HepG2 (cell line): Measurements from ENCODE around the gene VSNL1. TPM values are rescaled to one million over a fixed set of nuclear protein-coding genes. Genes with fewer than 3 reads are reported as not detected.

Source experiments
- AHR ChIP-seq: IDR thresholded peaks from 2 replicates; pipeline ENCODE4 v1.6.1; 2018; ENCODE audit warnings: missing genetic modification reagents, missing compliant biosample characterization
- CBFB ChIP-seq: sonication (generic); formaldehyde crosslinking; IDR thresholded peaks from 2 replicates; pipeline ENCODE4 v1.4.0; 2020; ENCODE audit warnings: missing genetic modification reagents
- FOXA3 ChIP-seq: IDR thresholded peaks from 2 replicates; pipeline ENCODE4 v1.6.1; 2016; ENCODE audit warnings: missing genetic modification reagents, missing compliant biosample characterization
- FOXK1 ChIP-seq: sonication (generic); formaldehyde crosslinking; IDR thresholded peaks from 2 replicates; pipeline ENCODE4 v1.4.0; 2020; ENCODE audit warnings: low read depth, missing genetic modification reagents, borderline replicate concordance
- HMGA1 ChIP-seq: sonication (generic); formaldehyde crosslinking; conservative IDR thresholded peaks from 2 replicates; pipeline ENCODE4 v1.4.0; 2020; ENCODE audit warnings: missing genetic modification reagents
- JDP2 ChIP-seq: sonication (generic); formaldehyde crosslinking; IDR thresholded peaks from 2 replicates; pipeline ENCODE4 v1.8.1; 2022; ENCODE audit warnings: missing genetic modification reagents, borderline replicate concordance
- KDM2A ChIP-seq: sonication (generic); formaldehyde crosslinking; IDR thresholded peaks from 2 replicates; pipeline ENCODE4 v1.4.0; 2020; ENCODE audit warnings: low read depth, missing genetic modification reagents, borderline replicate concordance
- KDM5B ChIP-seq: sonication (generic); formaldehyde crosslinking; IDR thresholded peaks from 2 replicates; pipeline ENCODE4 v1.4.0; 2020; ENCODE audit warnings: missing genetic modification reagents, mild to moderate bottlenecking, borderline replicate concordance
- LCORL ChIP-seq, 2 experiments: fragments of 450-650 bp in 1 of 2; sonication (generic) in 1 of 2; formaldehyde crosslinking in 1 of 2; IDR thresholded peaks; 2 replicates each; pipeline versions ENCODE4 v1.5.0 to v1.6.1; 2017 to 2020; ENCODE audit warnings: antibody characterized with exemption in 1 of 2, missing genetic modification reagents in 1 of 2
- MLLT10 ChIP-seq: sonication (generic); formaldehyde crosslinking; IDR thresholded peaks from 2 replicates; pipeline ENCODE4 v1.4.0; 2020; ENCODE audit warnings: missing genetic modification reagents
- PAX8 ChIP-seq: sonication (generic); formaldehyde crosslinking; IDR thresholded peaks from 2 replicates; pipeline ENCODE4 v1.8.0; 2022; ENCODE audit warnings: mild to moderate bottlenecking, missing genetic modification reagents, borderline replicate concordance
- RBFOX2 ChIP-seq: fragments of 200-400 bp; formaldehyde crosslinking; IDR thresholded peaks from 2 replicates; pipeline ENCODE4 v1.6.1; 2017; ENCODE audit warnings: low read depth, mild to moderate bottlenecking, low read length
- RNF2 ChIP-seq: fragments of 450-650 bp; conservative IDR thresholded peaks from 2 replicates; pipeline ENCODE4 v1.6.1; 2016; ENCODE audit warnings: low read depth
- SIN3A ChIP-seq: IDR thresholded peaks from 2 replicates; pipeline ENCODE4 v1.6.1; 2011; ENCODE audit warnings: low read depth, mild to moderate bottlenecking, control low read depth, low read length, borderline replicate concordance
- SP140L ChIP-seq: sonication (generic); formaldehyde crosslinking; IDR thresholded peaks from 2 replicates; pipeline ENCODE4 v1.4.0; 2020; ENCODE audit warnings: missing genetic modification reagents, borderline replicate concordance
- ZNF205 ChIP-seq: IDR thresholded peaks from 2 replicates; pipeline ENCODE4 v1.6.1; 2018; ENCODE audit warnings: missing biosample characterization, missing genetic modification reagents
- ZNF530 ChIP-seq: sonication (generic); formaldehyde crosslinking; IDR thresholded peaks from 2 replicates; pipeline ENCODE4 v1.5.0; 2020; ENCODE audit warnings: low read depth, mild to moderate bottlenecking, missing genetic modification reagents
- ZNF605 ChIP-seq: sonication (generic); formaldehyde crosslinking; IDR thresholded peaks from 2 replicates; pipeline ENCODE4 v1.8.0; 2022; ENCODE audit warnings: mild to moderate bottlenecking, missing genetic modification reagents
- polyA plus RNA-seq, 8 experiments: library from polyadenylated mRNA; depleted of rRNA in 3 of 8; stranded (reverse) in 7 of 8; unstranded in 1 of 8; fragments of >200 nt; fragmentation: Illumina TruSeq in 4 of 8; extraction: Trizol in 4 of 8; gene quantifications; 2 replicates each; pipeline versions ENCODE4 v1.2.1 to v1.2.3, GENCODE V29; 2011 to 2016; ENCODE audit warnings: low read depth in 4 of 8, missing spikeins in 1 of 8, mixed read lengths in 1 of 8; ENCODE audit not compliant: insufficient read depth in 1 of 8
- total RNA-seq, 5 experiments: library from RNA; depleted of rRNA; stranded (reverse); fragments of >200 nt; fragmentation: Illumina TruSeq; extraction: Trizol; gene quantifications; 2 replicates each; pipeline ENCODE4 v1.2.3, GENCODE V29; 2016; ENCODE audit warnings: low read depth in 1 of 5
- TF ChIP-seq, protein P1 (sequence below): sonication (generic); formaldehyde crosslinking; IDR thresholded peaks from 2 replicates; pipeline ENCODE4 v1.5.1; 2020; ENCODE audit warnings: mild to moderate bottlenecking, missing genetic modification reagents, borderline replicate concordance
- TF ChIP-seq, protein P2 (sequence below): sonication (generic); formaldehyde crosslinking; IDR thresholded peaks from 2 replicates; pipeline ENCODE4 v1.5.1; 2020; ENCODE audit warnings: missing genetic modification reagents, mild to moderate bottlenecking, borderline replicate concordance
- TF ChIP-seq, protein P3 (sequence below): sonication (generic); formaldehyde crosslinking; IDR thresholded peaks from 2 replicates; pipeline ENCODE4 v1.5.0; 2020; ENCODE audit warnings: mild to moderate bottlenecking, low read depth, missing genetic modification reagents, borderline replicate concordance
- TF ChIP-seq, protein P4 (sequence below): sonication (generic); formaldehyde crosslinking; IDR thresholded peaks from 2 replicates; pipeline ENCODE4 v1.4.0; 2020; ENCODE audit warnings: missing genetic modification reagents; ENCODE audit errors: not compliant biosample characterization

The VSNL1 gene
- total and polyA plus RNA-seq, 2 of the 13 experiments (the other 11 are each of a cell fraction or from before 2014, with no cell fraction given): 63.2 to 95.9 TPM

DNA sequence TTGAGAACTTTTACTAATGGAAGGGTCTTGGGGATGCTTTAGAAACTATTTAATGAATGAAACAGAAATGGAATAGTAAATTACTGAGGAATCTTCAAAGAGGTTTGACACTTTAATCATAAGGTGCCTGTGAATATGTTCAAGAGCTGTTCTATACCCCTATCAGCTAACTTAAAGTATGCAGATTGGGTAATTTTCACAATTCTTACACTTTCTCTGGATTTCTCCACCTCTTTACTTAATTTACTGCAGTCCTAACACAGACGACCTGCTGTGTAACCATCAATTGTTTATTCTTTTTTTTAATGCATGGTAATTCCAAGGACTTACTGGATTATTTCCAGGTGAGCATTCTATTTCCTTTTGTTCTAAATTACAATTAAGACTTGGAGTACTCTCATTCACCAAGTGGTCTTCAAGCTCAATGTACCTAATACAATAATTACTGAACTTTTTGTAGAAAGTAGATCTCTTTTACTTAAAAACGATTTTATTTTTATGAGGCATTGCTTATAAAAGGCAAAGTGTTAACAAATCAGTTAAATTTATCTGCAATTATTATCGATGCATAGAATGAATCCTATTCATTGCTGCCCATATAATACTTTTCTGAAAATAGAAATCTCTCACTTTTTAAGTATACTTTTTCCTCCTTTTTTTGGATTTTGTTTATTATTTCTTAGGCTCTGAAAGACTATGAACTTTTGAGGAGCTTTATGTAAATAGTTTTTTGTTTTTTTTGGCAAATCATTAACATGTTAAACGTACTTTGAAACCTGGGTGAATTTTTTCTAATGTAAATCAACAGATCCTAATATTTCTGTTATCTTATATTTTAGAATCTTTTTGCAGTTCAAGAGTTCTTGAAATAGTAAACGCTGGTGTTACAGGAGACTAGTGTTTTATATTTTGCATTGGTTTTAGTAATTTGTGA is 5.5 kb downstream of the VSNL1 start (continued):
- TF ChIP-seq LCORL (IDR thresholded peaks at IDR 0.05) (peak; percentile 83), LCORL (CRISPR knock-in tag; IDR thresholded peaks at IDR 0.05) (0 out of 2 replicates have a peak, but pooled peaks have one; percentile 27), ZNF205 (CRISPR knock-in tag) (no peak), HMGA1 (CRISPR knock-in tag) (no peak), JDP2 (CRISPR knock-in tag) (no peak), AHR (CRISPR knock-in tag) (no peak), RNF2 (no peak), ZNF605 (CRISPR knock-in tag) (no peak), FOXA3 (CRISPR knock-in tag) (peak; percentile 69), FOXK1 (CRISPR knock-in tag) (no peak), ZNF530 (CRISPR knock-in tag) (no peak), KDM2A (CRISPR knock-in tag) (no peak), SIN3A (no peak), KDM5B (no peak), SP140L (CRISPR knock-in tag) (no peak), MLLT10 (CRISPR knock-in tag) (no peak), CBFB (no peak), PAX8 (no peak), RBFOX2 (peak; percentile 42; the same call in 1 of the 2 replicates)
- TF ChIP-seq, protein P1, sequence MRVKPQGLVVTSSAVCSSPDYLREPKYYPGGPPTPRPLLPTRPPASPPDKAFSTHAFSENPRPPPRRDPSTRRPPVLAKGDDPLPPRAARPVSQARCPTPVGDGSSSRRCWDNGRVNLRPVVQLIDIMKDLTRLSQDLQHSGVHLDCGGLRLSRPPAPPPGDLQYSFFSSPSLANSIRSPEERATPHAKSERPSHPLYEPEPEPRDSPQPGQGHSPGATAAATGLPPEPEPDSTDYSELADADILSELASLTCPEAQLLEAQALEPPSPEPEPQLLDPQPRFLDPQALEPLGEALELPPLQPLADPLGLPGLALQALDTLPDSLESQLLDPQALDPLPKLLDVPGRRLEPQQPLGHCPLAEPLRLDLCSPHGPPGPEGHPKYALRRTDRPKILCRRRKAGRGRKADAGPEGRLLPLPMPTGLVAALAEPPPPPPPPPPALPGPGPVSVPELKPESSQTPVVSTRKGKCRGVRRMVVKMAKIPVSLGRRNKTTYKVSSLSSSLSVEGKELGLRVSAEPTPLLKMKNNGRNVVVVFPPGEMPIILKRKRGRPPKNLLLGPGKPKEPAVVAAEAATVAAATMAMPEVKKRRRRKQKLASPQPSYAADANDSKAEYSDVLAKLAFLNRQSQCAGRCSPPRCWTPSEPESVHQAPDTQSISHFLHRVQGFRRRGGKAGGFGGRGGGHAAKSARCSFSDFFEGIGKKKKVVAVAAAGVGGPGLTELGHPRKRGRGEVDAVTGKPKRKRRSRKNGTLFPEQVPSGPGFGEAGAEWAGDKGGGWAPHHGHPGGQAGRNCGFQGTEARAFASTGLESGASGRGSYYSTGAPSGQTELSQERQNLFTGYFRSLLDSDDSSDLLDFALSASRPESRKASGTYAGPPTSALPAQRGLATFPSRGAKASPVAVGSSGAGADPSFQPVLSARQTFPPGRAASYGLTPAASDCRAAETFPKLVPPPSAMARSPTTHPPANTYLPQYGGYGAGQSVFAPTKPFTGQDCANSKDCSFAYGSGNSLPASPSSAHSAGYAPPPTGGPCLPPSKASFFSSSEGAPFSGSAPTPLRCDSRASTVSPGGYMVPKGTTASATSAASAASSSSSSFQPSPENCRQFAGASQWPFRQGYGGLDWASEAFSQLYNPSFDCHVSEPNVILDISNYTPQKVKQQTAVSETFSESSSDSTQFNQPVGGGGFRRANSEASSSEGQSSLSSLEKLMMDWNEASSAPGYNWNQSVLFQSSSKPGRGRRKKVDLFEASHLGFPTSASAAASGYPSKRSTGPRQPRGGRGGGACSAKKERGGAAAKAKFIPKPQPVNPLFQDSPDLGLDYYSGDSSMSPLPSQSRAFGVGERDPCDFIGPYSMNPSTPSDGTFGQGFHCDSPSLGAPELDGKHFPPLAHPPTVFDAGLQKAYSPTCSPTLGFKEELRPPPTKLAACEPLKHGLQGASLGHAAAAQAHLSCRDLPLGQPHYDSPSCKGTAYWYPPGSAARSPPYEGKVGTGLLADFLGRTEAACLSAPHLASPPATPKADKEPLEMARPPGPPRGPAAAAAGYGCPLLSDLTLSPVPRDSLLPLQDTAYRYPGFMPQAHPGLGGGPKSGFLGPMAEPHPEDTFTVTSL (CRISPR knock-in tag): peak; percentile 59; the same call in 1 of the 2 replicates
- TF ChIP-seq, protein P2, sequence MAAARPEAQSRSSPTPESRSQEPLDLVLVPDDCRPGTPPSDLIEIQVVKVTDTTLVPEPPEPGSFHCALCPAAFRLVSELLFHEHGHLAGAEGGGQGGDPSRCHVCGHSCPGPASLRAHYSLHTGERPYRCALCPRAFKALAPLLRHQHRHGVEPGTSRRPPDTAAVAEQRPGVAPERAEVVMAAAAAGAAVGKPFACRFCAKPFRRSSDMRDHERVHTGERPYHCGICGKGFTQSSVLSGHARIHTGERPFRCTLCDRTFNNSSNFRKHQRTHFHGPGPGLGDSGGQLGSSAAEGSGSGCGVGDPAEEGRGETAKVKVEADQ (CRISPR knock-in tag): no peak
- TF ChIP-seq, protein P3, sequence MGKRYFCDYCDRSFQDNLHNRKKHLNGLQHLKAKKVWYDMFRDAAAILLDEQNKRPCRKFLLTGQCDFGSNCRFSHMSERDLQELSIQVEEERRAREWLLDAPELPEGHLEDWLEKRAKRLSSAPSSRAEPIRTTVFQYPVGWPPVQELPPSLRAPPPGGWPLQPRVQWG: no peak
- TF ChIP-seq, protein P4, sequence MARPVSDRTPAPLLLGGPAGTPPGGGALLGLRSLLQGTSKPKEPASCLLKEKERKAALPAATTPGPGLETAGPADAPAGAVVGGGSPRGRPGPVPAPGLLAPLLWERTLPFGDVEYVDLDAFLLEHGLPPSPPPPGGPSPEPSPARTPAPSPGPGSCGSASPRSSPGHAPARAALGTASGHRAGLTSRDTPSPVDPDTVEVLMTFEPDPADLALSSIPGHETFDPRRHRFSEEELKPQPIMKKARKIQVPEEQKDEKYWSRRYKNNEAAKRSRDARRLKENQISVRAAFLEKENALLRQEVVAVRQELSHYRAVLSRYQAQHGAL: no peak
